NCI-H1105 (cell line): Measurements from ENCODE around the gene EPHX1.
"Not testable (repeated sequence)": the region's sequence is repeated elsewhere in the genome, so short reads cannot be mapped to it uniquely, and the experiment has no call there.

Experiments used
- DNase-seq: peaks from one replicate; lab custom pipeline; 2025; lab: John Stamatoyannopoulos, UW

Gene EPHX1

DNA sequence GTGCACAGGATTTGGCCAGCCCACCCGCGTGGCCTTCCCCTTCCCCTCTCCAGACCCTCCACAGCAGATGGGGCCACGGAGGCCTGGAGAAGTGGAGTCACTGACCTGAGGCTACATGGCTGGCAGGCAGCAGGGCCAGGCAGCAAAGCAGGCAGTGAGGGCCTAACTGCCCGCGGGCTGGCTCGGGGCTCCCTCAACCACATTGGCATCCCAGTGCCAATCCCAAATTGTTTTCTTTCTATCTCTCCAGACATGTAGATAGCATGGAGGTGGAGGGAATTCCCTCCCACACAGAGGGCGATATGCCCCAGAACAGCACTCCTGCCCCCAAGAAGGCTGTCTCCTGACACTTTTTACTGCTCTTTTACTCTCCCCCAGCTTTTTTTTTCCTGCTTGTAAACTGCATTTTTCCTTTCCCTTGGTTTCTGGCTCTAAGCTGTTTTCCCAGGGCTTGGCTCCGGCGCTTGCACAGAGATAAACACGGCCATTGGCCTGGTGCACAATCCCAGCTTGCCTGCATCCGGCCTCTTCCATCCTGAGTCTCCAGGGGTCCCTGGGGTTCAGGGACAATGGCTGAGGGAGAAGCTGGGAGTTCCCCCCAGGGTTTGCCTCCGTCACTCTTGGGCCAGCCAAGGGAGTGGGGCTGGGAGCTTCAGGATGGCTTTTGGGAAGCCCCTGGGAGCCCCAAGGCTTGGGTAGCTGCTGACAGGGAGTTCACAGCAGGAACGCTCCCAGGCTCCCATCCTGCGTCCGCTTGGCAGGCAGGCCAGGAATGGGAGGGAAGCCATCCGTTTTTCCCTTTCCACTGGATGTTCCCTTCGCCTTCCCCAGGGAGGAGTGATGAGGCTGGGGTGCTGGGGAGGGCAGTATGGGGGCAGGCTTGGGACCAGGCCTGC lies 7.0 kb downstream of the EPHX1 start:
- no peak for DNase-seq

DNA sequence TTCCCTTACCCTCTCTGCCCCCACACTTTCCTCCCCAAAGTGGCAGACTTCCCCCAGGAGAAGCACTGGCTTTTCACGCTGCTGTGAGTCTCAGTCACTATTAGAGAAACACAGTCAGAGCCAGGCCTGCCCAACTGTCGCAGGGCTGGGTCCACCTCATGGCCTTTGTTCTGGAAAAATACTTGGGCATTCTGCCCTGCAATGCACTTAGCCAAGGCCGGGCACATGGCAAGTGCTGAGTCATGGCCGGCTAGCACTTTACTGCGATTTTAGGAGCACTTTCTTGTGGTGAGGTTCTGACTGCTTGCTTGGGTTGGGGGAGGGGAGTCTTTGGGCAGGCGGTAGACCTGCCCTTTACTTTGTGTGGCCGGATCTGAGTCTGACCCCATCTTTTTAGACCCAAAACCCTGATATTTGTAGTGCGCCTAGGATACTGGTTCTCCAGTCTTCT lies 7.7 kb downstream of the EPHX1 start:
- DNase-seq: no peak

DNA sequence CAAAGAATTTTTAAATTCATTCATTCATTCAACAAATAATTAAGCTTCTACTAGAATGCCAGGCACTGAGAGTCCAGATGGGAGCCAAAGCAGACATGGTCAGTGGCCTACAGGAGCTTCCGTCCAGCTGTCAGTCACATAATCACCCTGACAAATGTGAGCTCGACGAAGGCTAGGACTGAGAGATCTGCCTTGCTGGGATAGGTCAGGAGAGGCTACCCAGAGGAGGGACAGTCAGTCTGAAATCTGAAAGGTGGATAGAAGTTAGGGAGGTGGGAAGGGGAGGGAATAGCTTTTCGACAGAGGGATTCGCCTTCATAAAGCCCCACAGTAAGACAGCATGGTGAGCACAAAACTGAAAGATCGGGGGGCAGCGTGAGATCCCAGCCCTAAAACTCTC lies 8.3 kb downstream of the EPHX1 start:
- no peak for DNase-seq

DNA sequence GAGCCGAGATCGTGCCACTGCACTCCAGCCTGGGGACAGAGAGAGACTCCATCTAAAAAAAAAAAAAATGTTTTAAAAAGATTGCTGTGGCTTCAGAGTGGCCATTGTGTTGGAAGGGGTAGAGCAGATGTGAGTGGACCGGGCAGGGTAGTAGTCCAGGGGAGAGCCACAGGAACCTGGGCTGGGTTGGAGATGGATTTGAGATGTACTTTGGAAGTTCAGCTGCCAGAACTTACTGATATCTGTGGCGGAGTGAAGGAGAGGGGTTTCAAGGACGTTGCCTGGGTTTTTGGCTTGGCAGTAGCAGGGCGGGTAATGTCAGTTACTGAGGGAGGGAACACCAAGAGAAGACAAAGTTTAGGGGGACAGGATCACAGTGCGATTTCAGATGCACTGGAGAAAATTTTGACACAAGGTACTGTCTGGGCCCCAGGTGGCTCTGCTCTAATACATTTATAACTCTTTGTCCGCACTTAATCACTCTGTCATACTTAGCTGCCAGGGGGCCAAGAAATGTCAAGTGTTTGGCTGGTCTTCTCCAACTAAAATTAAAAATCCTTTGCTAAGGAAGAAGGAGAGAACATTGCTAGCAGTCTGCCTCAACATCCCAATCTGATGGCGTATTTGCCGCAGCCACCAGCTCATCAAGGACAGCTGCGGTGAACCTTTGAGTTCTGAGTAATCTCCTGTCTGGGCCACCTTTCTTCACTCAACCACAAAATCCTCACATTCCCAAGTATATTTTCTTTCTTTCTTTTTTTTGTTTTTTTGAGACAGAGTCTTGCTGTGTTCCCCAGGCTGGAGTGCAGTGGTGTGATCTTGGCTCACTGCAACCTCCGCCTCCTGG lies 9.6 kb downstream of the EPHX1 start:
- no peak for DNase-seq

DNA sequence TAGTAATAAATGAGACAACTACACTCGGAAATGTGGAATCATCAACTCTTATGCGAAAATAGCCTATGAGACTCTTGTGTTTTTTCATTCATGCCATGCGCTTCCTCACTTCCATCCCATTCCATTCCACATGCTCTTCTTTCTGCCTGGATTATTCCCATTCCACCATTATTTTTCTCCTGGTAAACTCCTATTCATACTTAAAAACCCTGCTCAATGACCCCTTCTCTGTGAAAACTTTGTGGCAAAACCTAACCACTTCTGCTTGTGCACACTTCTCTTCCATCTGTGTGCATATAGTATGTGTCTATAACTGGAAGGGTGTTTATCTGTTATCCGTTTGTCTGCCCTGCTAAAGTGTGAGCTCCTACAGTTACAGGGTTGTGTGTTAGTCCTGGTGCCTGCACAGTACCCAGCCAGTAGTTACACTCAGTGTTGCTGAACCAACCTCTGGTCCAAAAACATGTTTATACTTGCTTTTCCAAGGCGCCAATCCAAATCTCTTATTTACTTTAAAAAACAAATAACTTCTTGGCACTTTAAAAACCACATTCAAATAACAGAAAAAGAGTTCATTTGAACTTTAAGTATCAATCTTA lies 10.7 kb downstream of the EPHX1 start:
- DNase-seq: no peak

DNA sequence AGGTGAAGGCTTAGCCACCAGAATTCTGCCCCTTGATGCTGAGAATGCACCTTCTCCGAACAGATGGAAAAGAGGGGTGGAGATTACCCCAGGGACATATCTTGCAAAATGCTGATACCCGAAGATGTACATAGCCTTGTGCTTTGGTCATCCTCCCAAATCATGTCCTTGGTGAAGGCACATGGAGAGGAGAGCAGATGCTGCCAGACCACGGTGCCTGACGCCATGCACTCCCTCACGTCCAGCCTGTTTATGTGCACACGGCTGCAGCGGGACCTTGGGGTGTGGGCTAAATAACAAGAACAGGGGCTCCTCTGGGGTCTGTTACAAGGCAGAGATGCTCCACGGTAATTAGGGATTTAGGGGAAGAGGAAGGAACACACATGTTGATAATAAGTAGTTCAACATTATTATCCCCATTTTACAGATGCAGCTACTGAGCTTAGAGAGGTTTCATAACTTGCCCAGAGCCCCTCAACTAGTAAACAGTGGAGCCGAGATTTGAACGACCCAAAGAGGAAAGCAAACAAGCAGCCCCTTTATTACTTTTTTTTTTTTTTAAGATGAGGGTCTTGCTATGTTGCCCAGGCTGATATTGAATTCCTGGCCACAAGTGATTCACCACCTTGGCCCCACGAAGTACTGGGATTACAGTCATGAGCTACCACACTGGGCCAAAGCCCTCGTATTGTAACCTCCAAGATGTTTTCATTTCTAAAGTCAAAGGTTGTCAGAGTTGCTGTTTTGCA lies 12.9 kb downstream of the EPHX1 start:
- no peak for DNase-seq

DNA sequence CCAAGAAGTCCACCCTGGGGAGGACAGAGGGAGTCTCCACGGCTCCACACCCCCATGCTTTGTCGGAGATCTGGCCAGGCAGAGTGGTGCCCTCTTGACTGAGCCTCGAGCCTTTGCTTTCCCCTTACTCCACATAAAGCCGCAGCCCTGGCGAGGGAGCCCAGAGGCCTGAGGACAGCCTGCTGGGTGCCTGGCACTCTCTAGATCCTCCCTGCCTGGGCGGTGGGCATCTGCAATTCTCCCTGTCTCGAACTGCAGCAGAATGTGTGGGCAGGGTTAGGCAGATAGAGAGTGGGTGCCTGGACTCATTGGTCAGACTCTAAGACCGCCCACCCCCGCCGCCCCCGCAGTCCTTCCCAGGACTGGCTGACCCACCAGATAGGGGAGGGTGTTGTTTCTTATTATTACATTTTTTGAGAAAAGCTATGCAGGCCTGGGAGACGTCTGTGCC lies 13.9 kb downstream of the EPHX1 start:
- no peak for DNase-seq

DNA sequence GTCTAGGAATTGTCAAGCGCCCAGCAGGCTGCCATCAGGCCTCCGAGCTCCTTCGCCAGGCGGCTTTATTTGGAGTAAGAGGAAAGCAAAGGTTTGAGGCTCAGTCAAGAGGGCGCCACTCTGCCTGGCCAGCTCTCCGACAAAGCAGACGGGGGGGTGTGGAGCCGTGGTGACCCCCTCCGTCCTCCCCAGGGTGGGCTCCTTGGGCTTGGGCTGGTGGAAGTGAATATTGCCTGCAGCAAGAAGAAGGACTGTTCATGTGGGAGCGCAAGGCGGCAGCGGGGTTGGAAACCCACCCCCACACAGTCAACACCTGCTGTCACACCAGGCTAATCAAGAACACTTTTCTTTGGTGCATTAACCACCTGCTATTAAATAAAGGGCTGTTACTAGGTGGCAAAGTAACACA lies 14.6 kb downstream of the EPHX1 start:
- DNase-seq: peak; percentile 76

DNA sequence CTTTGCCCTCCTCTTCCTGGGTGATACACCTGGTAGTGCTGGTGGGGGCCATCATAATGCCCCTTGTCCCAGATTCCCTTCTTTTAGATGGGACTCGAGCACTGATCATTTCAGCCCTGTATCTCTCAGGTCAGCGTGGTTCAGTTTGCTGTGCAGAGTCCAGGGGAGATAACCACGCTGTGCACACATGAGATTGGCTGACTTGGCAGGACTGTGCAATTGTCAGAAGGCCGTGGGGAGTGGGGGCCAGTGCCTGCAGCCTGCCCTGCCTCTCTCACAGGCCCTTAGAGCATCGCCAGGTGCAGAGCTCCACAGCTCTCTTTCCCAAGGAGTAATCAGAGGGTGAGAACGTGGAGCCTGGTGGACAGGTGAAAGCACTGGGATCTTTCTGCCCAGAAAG lies 15.2 kb downstream of the EPHX1 start:
- peak; percentile 35 for DNase-seq

DNA sequence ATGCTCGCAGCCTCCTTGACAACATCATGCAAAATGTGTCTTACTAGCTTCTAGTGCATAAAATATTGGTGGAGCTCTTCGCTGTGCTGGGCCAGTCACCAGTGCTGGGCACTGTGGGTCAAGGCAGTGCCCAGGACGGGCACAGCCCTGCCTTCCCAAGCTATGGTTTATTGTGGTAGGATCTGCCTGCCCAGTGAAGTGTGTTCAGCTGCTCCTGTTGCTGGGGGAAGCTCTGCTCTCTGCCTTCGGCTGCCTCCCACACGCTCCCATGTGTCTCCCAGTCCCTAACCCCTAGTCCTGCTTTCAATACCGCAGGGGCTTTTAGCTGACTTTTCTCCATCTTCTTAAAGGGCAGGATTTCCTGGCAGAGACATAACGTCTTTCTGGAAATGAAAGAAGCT lies 15.7 kb downstream of the EPHX1 start:
- DNase-seq: no peak

DNA sequence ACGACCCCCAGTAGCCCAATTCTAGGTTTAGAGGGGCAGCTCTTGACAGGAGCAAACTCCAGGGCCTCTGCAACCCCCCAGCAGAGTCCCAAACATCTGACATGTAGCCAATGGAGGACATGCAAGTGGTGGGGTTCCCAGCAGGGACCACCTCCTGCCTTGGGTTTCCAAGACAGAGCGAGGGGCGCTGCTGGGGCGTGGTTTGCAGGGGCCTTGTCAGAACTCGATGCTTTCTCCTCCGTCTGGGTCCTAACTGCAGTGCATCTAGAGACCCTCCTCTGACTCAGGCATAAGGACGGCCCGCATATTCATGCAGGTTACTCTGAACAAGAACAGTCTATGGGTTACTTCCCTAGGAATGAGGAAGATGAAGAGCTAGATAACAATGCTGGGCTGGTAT lies 17.2 kb downstream of the EPHX1 start:
- DNase-seq: no peak

DNA sequence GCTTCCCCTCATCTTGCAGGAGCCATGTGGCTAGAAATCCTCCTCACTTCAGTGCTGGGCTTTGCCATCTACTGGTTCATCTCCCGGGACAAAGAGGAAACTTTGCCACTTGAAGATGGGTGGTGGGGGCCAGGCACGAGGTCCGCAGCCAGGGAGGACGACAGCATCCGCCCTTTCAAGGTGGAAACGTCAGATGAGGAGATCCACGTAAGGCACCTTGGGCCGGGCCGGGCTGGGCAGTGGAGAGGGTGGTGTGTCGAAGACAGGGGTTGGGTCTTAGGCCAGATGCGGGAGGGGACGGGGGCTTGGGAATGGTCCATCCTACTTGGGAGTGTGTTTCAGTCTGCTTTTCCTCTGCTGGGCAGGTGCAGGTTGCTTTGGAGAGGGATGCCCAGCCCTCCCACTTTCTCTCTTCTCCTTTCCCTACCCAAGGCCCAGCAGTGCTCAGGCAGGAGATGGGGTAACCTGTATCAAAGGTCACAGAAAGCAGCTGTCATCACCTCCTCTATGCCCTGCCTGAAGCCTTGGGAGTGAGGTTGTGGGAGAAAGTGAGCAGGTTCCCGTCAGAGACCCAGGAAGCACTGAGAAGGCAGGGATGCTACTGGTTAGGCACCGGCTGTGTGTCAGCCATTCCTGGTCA lies 18.9 kb downstream of the EPHX1 start:
- no peak for DNase-seq

DNA sequence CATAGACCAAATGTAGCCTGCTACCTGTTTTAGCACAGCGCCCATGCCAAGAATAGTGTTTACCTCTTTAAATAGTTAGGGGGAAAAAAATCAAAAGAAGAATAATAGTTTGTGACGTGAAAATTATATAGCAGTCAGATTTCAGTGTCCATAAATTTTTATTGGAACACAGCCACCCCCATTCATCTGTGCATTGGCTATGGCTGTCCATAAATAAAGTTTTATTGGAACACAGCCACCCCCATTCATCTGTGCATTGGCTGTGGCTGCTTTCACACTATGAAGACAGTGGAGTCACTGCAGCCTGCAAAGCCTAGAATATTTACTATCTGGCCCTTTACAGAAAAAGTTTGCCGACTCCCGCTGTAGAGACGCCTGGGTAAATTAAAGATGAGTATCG lies 20.9 kb downstream of the EPHX1 start:
- no peak for DNase-seq

DNA sequence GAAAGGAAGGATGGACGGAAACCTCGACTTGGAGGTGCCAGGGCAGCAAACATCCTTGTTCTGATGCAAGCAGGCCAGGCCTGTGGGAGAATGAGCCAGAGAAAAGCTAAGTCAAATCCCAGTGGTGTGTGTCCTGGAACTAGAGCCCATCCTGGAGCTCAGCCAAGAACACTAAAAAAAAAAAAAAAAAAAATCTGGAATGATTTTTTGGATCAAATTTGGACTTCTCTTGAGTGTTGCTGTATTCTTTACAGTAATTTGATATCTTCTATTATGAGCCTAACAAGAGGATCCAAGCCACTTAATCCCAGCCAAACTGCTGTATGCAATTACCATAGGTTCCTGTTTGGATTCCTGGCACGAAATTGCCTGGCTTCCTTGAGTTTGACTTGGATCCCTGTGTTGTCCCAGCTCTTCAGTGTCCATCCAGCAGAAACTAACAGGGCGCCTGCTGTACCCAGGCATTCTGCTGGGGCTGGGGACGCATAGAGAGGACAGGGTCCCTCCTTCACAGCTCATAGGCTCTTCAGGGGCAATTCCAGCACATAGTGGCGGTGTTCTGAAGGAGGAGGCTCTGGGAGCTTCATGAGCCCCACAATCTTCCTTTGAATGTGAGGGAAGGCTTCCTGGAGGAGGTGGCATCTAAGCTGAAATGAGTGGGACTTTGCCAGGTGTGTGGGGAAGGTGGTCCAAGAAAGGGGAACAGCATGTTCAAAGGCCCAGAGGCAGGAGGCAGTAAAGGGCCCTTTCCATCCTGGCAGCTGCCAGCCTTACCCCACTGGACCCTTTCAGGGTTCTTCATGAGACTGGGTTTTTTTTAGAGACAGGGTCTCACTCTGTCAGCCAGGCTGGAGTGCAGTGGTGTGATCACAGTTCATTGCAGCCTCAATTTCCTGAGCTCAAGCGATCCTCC lies 24.7 kb downstream of the EPHX1 start:
- peak; percentile 59 for DNase-seq

DNA sequence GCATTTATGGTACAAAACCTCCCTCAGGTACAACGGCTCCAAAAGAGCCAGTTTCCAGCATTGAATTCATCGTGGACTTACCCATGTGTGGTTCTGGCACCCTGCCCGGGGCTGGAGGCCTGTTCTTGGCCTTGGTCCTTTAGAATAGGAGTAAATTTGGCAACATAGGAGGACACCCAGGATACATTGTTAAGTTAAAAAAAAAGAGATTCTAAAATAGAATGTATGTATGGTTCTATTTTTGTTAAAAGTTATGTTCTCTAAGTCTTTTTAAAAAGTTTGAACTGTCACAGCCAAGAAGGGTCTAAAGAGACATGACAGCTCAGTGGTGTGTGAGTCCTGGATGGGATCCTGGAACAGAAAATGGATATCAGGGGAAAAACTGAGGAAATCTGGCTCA lies 25.9 kb downstream of the EPHX1 start:
- no peak for DNase-seq

DNA sequence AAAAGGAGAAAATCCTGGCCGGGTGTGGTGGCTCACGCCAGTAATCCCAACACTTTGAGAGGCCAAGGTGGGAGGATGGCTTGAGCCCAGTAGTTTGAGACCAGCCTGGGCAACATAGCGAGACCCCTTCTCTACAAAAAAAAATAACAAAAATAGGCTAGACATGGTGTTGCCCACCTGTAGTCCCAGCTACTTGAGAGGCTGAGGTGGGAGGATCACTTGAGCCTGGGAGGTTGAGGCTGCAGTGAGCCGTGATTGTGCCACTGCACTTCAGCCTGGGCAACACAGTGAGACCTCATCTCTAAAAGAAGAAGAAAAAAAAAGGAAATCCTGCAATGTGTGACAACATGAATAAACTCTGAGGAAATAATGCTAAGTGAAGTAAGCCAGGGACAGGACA lies 26.4 kb downstream of the EPHX1 start:
- DNase-seq: not testable (repeated sequence)

DNA sequence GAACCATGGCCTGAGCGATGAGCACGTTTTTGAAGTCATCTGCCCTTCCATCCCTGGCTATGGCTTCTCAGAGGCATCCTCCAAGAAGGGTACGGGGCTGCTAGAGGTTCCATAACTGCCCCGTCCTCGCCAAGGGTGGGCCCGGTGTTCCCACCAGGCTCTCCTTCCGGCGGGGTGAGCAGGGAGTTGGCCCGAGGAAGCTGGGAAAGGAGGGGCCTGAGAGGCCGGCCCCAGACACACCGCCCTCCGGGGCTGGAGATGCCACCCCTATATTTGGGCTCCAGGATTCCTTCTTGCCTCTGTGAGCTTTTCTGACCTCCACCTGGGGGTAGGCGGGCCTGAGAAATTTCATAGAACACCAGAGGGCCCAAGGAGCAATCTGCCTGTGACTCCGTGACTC lies 28.9 kb downstream of the EPHX1 start:
- no peak for DNase-seq

DNA sequence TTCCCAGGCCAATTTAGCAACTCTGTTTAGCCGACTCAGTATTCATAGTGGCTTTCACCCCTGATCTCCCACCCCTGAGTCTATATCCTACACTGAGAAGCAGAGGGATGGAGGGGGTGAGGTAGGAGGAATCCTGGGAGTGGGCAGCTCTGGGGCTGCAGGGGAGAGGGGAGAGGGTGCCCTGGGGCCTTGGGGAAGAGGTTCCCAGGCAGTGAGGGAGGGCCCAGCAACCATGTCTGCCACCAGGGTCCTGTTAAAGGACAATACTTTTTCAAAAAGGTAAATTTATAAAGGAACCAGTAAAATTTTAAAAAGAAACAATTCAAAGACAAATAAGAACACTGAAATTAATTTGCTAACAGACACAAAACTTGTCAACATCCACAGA lies 30.3 kb downstream of the EPHX1 start:
- no peak for DNase-seq

DNA sequence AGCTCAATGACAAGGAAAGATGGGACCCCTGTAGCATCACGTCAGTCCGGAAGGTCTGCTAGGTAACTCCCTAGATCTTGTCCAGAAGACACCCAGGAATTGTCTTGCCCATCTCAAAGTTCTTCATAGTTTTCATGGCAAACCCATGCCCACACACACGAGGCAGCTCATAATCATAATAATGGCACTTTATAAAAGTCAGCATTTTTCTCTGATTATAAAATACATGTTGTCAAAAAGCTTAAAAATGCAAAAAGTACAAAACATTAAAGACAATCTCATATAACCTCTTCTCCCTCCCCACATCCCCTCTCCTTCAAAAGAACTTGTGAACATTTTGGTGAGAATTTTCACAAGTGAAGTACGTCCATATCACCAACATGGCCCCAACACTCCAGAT lies 30.8 kb downstream of the EPHX1 start:
- no peak for DNase-seq

DNA sequence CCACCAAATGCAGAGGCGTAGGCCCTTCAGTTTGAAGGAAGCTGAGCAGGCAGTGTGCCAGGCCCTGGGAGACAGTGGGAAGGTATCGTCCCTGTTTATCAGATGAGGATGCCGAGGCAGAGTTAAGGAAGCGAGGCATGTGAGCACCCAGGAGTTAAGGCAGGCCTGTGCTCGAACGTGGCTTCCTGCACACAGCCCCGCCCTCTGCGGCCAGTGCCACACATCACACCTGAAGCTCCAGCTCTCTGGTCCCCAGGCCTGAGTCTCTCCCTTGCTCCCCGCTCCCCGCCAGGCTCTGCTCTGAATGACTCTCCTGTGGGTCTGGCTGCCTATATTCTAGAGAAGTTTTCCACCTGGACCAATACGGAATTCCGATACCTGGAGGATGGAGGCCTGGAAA lies 32.1 kb downstream of the EPHX1 start:
- no peak for DNase-seq
